ENCODE measurements around the gene IYD.

IYD gene

GRCh38 chr6:150420428-150420827 is 51.6 kb downstream of the IYD start:
- no peaks in the 10 kb centered on the region for H3K27me3 ChIP-seq (ENCODE audit: control insufficient read depth in 1 of 2, insufficient read depth in 2 of 2, low read length in 2 of 2)
- H3K36me3 ChIP-seq (ENCODE audit: insufficient read depth, low read length) = no peaks in the 10 kb centered on the region
- H3K27ac ChIP-seq (ENCODE audit: low read depth, low read length) = no peak overlapping the region
- no peak overlapping the region for H3K4me3 ChIP-seq (ENCODE audit: low read depth in 1 of 2, low read length in 2 of 2)
- peaks cover 7% of the 10 kb centered on the region for H3K4me1 ChIP-seq (ENCODE audit: insufficient read depth, low read length)
- no peak overlapping the region for H3K9ac ChIP-seq (ENCODE audit: low read length)
- H3K9me3 ChIP-seq (ENCODE audit: low read length) = no peaks in the 10 kb centered on the region

- no peak overlapping the region for H3K9ac ChIP-seq (ENCODE audit: low read length)
- H3K4me1 ChIP-seq (ENCODE audit: insufficient read depth, low read length) = peaks cover 9% of the 10 kb centered on the region
- no peak overlapping the region for H3K4me3 ChIP-seq (ENCODE audit: low read depth in 1 of 2, low read length in 2 of 2)
- H3K27me3 ChIP-seq (ENCODE audit: control insufficient read depth in 1 of 2, insufficient read depth in 2 of 2, low read length in 2 of 2) = no peaks in the 10 kb centered on the region
- no peaks in the 10 kb centered on the region for H3K36me3 ChIP-seq (ENCODE audit: insufficient read depth, low read length)
- no peaks in the 10 kb centered on the region for H3K9me3 ChIP-seq (ENCODE audit: low read length)
- no peak overlapping the region for H3K27ac ChIP-seq (ENCODE audit: low read depth, low read length)
Observed at GRCh38 chr6:150420926-150421325, 52.1 kb downstream of the IYD start.

GRCh38 chr6:150425508-150425907 is 56.7 kb downstream of the IYD start:
- H3K27ac ChIP-seq (ENCODE audit: low read depth, low read length) = no peak overlapping the region
- no peaks in the 10 kb centered on the region for H3K36me3 ChIP-seq (ENCODE audit: insufficient read depth, low read length)
- no peak overlapping the region for H3K9ac ChIP-seq (ENCODE audit: low read length)
- H3K4me1 ChIP-seq (ENCODE audit: insufficient read depth, low read length) = peaks cover 13% of the 10 kb centered on the region
- no peak overlapping the region for H3K4me3 ChIP-seq (ENCODE audit: low read depth in 1 of 2, low read length in 2 of 2)
- H3K9me3 ChIP-seq (ENCODE audit: low read length) = no peaks in the 10 kb centered on the region
- no peaks in the 10 kb centered on the region for H3K27me3 ChIP-seq (ENCODE audit: control insufficient read depth in 1 of 2, insufficient read depth in 2 of 2, low read length in 2 of 2)

- H3K36me3 ChIP-seq (ENCODE audit: insufficient read depth, low read length) = no peaks in the 10 kb centered on the region
- peaks cover 13% of the 10 kb centered on the region for H3K4me1 ChIP-seq (ENCODE audit: insufficient read depth, low read length)
- H3K4me3 ChIP-seq (ENCODE audit: low read depth in 1 of 2, low read length in 2 of 2) = no peak overlapping the region
- H3K9me3 ChIP-seq (ENCODE audit: low read length) = no peaks in the 10 kb centered on the region
- no peak overlapping the region for H3K9ac ChIP-seq (ENCODE audit: low read length)
- peak overlapping the region; percentile 50 for H3K27ac ChIP-seq (ENCODE audit: low read depth, low read length)
- no peaks in the 10 kb centered on the region for H3K27me3 ChIP-seq (ENCODE audit: control insufficient read depth in 1 of 2, insufficient read depth in 2 of 2, low read length in 2 of 2)
Observed at GRCh38 chr6:150426198-150426597, 57.4 kb downstream of the IYD start.

GRCh38 chr6:150427037-150427602 is 58.3 kb downstream of the IYD start:
- no peaks in the 10 kb centered on the region for H3K36me3 ChIP-seq (ENCODE audit: insufficient read depth, low read length)
- no peak overlapping the region for H3K27ac ChIP-seq (ENCODE audit: low read depth, low read length)
- no peaks in the 10 kb centered on the region for H3K27me3 ChIP-seq (ENCODE audit: control insufficient read depth in 1 of 2, insufficient read depth in 2 of 2, low read length in 2 of 2)
- no peaks in the 10 kb centered on the region for H3K9me3 ChIP-seq (ENCODE audit: low read length)
- no peak overlapping the region for H3K9ac ChIP-seq (ENCODE audit: low read length)
- peaks cover 13% of the 10 kb centered on the region for H3K4me1 ChIP-seq (ENCODE audit: insufficient read depth, low read length)
- H3K4me3 ChIP-seq (ENCODE audit: low read depth in 1 of 2, low read length in 2 of 2) = no peak overlapping the region

- Histone ChIP-seq H3K4me3 (ENCODE audit: low read depth in 1 of 2, low read length in 2 of 2) (no peak overlapping the region), H3K9me3 (ENCODE audit: low read length) (no peaks in the 10 kb centered on the region), H3K36me3 (ENCODE audit: insufficient read depth, low read length) (no peaks in the 10 kb centered on the region), H3K27ac (ENCODE audit: low read depth, low read length) (no peak overlapping the region), H3K27me3 (ENCODE audit: control insufficient read depth in 1 of 2, insufficient read depth in 2 of 2, low read length in 2 of 2) (no peaks in the 10 kb centered on the region), H3K4me1 (ENCODE audit: insufficient read depth, low read length) (peaks cover 13% of the 10 kb centered on the region), H3K9ac (ENCODE audit: low read length) (no peak overlapping the region)
Observed at GRCh38 chr6:150427843-150428242, 59.0 kb downstream of the IYD start.

GRCh38 chr6:150430815-150431214 is 62.0 kb downstream of the IYD start:
- Histone ChIP-seq H3K9ac (ENCODE audit: low read length) (no peak overlapping the region), H3K27me3 (ENCODE audit: control insufficient read depth in 1 of 2, insufficient read depth in 2 of 2, low read length in 2 of 2) (no peaks in the 10 kb centered on the region), H3K27ac (ENCODE audit: low read depth, low read length) (no peak overlapping the region), H3K9me3 (ENCODE audit: low read length) (no peaks in the 10 kb centered on the region), H3K4me3 (ENCODE audit: low read depth in 1 of 2, low read length in 2 of 2) (no peak overlapping the region), H3K36me3 (ENCODE audit: insufficient read depth, low read length) (no peaks in the 10 kb centered on the region), H3K4me1 (ENCODE audit: insufficient read depth, low read length) (peaks cover 12% of the 10 kb centered on the region)

GRCh38 chr6:150435360-150435759 is 66.5 kb downstream of the IYD start:
- Histone ChIP-seq H3K9me3 (ENCODE audit: low read length) (no peaks in the 10 kb centered on the region), H3K4me1 (ENCODE audit: insufficient read depth, low read length) (no peaks in the 10 kb centered on the region), H3K36me3 (ENCODE audit: insufficient read depth, low read length) (no peaks in the 10 kb centered on the region), H3K4me3 (ENCODE audit: low read depth in 1 of 2, low read length in 2 of 2) (no peak overlapping the region), H3K27me3 (ENCODE audit: control insufficient read depth in 1 of 2, insufficient read depth in 2 of 2, low read length in 2 of 2) (no peaks in the 10 kb centered on the region), H3K9ac (ENCODE audit: low read length) (no peak overlapping the region), H3K27ac (ENCODE audit: low read depth, low read length) (no peak overlapping the region)

GRCh38 chr6:150435832-150436231 is 67.0 kb downstream of the IYD start:
- Histone ChIP-seq H3K36me3 (ENCODE audit: insufficient read depth, low read length) (no peaks in the 10 kb centered on the region), H3K27ac (ENCODE audit: low read depth, low read length) (no peak overlapping the region), H3K4me3 (ENCODE audit: low read depth in 1 of 2, low read length in 2 of 2) (no peak overlapping the region), H3K27me3 (ENCODE audit: control insufficient read depth in 1 of 2, insufficient read depth in 2 of 2, low read length in 2 of 2) (no peaks in the 10 kb centered on the region), H3K9me3 (ENCODE audit: low read length) (no peaks in the 10 kb centered on the region), H3K9ac (ENCODE audit: low read length) (no peak overlapping the region), H3K4me1 (ENCODE audit: insufficient read depth, low read length) (no peaks in the 10 kb centered on the region)

- Histone ChIP-seq H3K4me3 (ENCODE audit: low read depth in 1 of 2, low read length in 2 of 2) (no peak overlapping the region), H3K36me3 (ENCODE audit: insufficient read depth, low read length) (no peaks in the 10 kb centered on the region), H3K9me3 (ENCODE audit: low read length) (no peaks in the 10 kb centered on the region), H3K27ac (ENCODE audit: low read depth, low read length) (no peak overlapping the region), H3K4me1 (ENCODE audit: insufficient read depth, low read length) (no peaks in the 10 kb centered on the region), H3K27me3 (ENCODE audit: control insufficient read depth in 1 of 2, insufficient read depth in 2 of 2, low read length in 2 of 2) (no peaks in the 10 kb centered on the region), H3K9ac (ENCODE audit: low read length) (no peak overlapping the region)
Observed at GRCh38 chr6:150439373-150439772, 70.6 kb downstream of the IYD start.

GRCh38 chr6:150443621-150444020 is 74.8 kb downstream of the IYD start:
- Histone ChIP-seq H3K27ac (ENCODE audit: low read depth, low read length) (no peak overlapping the region), H3K4me1 (ENCODE audit: insufficient read depth, low read length) (no peaks in the 10 kb centered on the region), H3K9me3 (ENCODE audit: low read length) (no peaks in the 10 kb centered on the region), H3K9ac (ENCODE audit: low read length) (no peak overlapping the region), H3K27me3 (ENCODE audit: control insufficient read depth in 1 of 2, insufficient read depth in 2 of 2, low read length in 2 of 2) (no peaks in the 10 kb centered on the region), H3K4me3 (ENCODE audit: low read depth in 1 of 2, low read length in 2 of 2) (no peak overlapping the region), H3K36me3 (ENCODE audit: insufficient read depth, low read length) (no peaks in the 10 kb centered on the region)

- Histone ChIP-seq H3K4me3 (ENCODE audit: low read depth in 1 of 2, low read length in 2 of 2) (no peak overlapping the region), H3K36me3 (ENCODE audit: insufficient read depth, low read length) (no peaks in the 10 kb centered on the region), H3K9me3 (ENCODE audit: low read length) (no peaks in the 10 kb centered on the region), H3K27ac (ENCODE audit: low read depth, low read length) (no peak overlapping the region), H3K27me3 (ENCODE audit: control insufficient read depth in 1 of 2, insufficient read depth in 2 of 2, low read length in 2 of 2) (no peaks in the 10 kb centered on the region), H3K4me1 (ENCODE audit: insufficient read depth, low read length) (no peaks in the 10 kb centered on the region), H3K9ac (ENCODE audit: low read length) (no peak overlapping the region)
Observed at GRCh38 chr6:150444308-150444707, 75.5 kb downstream of the IYD start.

All from muscle layer of colon (tissue), 2 donors.